Thyroid gland (tissue), 4 donors: Measurements from ENCODE around the gene FCHSD2.

Experiments
- POLR2A ChIP-seq, 2 donors: fragments of 450-650 bp; IDR thresholded peaks; one replicate each; pipeline ENCODE4 v1.6.1; 2017; ENCODE audit warnings: antibody characterized with exemption in 2 of 2, mild to moderate bottlenecking in 2 of 2, moderate library complexity in 1 of 2
- TF ChIP-seq, protein P1 (sequence below), 6 experiments: fragments of 200-600 bp in 3 of 6; fragments of 450-650 bp in 3 of 6; sonication (generic) in 3 of 6; IDR thresholded peaks; one replicate each; pipeline ENCODE4 v1.5.1; 2016 to 2019; ENCODE audit warnings: antibody characterized with exemption in 6 of 6, mild to moderate bottlenecking in 2 of 6, inconsistent platforms in 1 of 6, moderate library complexity in 1 of 6

DNA sequence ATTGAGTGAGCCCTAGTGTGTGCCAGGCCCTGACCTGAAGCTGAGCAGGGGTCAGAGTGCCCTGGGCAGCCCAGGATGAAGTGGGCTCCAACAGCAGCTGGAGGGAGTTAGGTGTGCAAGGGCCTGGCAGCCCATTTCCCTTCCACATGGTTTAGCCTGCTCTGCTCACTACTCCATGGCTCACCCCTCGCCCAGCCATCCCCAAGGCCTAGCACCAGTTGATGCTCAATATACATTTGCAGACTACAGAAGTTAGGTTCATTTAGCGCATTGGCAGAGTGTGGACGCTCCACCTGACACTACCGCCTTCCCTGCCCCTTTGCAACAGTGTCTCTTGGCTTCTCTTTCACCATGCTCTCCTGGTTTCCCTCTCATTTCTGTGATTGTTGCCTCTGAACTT, 324.2 kb downstream of the FCHSD2 start:
- TF ChIP-seq, protein P1, sequence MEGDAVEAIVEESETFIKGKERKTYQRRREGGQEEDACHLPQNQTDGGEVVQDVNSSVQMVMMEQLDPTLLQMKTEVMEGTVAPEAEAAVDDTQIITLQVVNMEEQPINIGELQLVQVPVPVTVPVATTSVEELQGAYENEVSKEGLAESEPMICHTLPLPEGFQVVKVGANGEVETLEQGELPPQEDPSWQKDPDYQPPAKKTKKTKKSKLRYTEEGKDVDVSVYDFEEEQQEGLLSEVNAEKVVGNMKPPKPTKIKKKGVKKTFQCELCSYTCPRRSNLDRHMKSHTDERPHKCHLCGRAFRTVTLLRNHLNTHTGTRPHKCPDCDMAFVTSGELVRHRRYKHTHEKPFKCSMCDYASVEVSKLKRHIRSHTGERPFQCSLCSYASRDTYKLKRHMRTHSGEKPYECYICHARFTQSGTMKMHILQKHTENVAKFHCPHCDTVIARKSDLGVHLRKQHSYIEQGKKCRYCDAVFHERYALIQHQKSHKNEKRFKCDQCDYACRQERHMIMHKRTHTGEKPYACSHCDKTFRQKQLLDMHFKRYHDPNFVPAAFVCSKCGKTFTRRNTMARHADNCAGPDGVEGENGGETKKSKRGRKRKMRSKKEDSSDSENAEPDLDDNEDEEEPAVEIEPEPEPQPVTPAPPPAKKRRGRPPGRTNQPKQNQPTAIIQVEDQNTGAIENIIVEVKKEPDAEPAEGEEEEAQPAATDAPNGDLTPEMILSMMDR (IDR thresholded peaks at IDR 0.05): no peak
- no peak for TF ChIP-seq POLR2A (IDR thresholded peaks at IDR 0.05)
